IPS-18c (cell line): Measurements from ENCODE around the gene ZMYND8.
"Not testable (repeated sequence)": the region's sequence is repeated elsewhere in the genome, so short reads cannot be mapped to it uniquely, and the experiment has no call there.

Experiments used
- H3K4me3 ChIP-seq: 2 replicates; pipeline ENCODE4 v1.7.0; 2013; ENCODE audit warnings: low read depth, mild to moderate bottlenecking, low read length, moderate library complexity; ENCODE audit not compliant: insufficient read depth
- H3K9me3 ChIP-seq: one replicate; pipeline ENCODE4 v1.6.1; 2013; ENCODE audit warnings: mild to moderate bottlenecking, low read length, moderate library complexity; ENCODE audit not compliant: control insufficient read depth, insufficient read depth

The ZMYND8 gene

DNA sequence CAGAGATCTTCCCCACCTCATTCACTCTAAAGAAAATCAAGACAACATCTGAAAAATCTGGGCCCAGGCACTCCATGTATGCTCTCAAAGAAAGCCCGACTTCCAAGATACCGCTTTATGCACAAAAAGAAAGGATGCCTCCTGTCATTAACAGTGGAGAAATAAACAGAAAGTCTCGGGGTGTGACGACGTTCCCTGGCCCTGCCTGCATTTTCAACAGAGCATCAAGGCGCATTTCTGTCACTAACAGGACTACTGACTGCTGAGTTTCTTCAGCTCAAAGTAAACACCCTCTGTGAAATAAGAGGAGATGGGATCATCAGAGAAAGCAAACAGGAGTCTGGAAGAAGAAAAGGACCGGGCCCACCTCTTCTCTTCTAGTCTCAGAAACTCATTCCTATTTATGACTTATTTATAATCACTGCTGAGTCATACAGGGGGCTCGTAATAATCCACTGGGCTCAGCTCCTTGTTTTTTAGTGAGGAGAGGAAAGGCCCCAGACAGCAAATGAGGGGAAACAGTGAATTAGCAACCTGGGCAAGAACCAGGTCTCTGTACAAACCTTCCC, 99.7 kb downstream of the ZMYND8 start:
- Histone ChIP-seq H3K4me3 (no peak overlapping the region), H3K9me3 (no peaks in the 10 kb centered on the region)

GRCh38 chr20:47253872-47254271, 102.6 kb downstream of the ZMYND8 start:
- H3K9me3 ChIP-seq: no peaks in the 10 kb centered on the region
- no peak overlapping the region for H3K4me3 ChIP-seq

GRCh38 chr20:47252879-47253307, 103.6 kb downstream of the ZMYND8 start:
- no peak overlapping the region for H3K4me3 ChIP-seq
- H3K9me3 ChIP-seq: no peaks in the 10 kb centered on the region

GRCh38 chr20:47251154-47252020, 105.1 kb downstream of the ZMYND8 start:
- no peaks in the 10 kb centered on the region for H3K9me3 ChIP-seq
- no peak overlapping the region for H3K4me3 ChIP-seq

DNA sequence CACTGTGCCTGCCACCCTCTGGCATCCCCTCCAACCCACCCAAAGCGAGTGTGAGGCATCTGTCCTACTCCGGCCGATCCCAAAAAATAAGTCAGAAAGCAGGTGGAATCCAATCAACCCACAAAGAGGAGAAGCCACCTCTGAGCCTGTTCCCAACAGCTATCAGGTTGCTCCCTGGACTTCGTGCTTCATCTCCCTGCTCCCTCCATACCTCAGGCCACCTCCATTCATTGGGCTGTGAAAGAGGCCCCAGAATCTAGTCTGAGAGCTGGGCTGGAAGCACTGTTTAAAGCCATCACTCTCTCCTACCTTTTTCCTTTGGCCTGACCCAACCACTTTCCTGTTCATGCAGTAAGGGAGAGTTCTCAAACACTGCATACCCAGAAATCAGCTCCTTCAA, 106.1 kb downstream of the ZMYND8 start:
- H3K9me3 ChIP-seq: no peaks in the 10 kb centered on the region
- no peak overlapping the region for H3K4me3 ChIP-seq

GRCh38 chr20:47249913-47250312, 106.6 kb downstream of the ZMYND8 start:
- Histone ChIP-seq H3K4me3 (no peak overlapping the region; the same call in 1 of the 2 replicates), H3K9me3 (no peaks in the 10 kb centered on the region)

- Histone ChIP-seq H3K9me3 (no peaks in the 10 kb centered on the region), H3K4me3 (no peak overlapping the region)
These were observed 108.0 kb downstream of the ZMYND8 start for GRCh38 chr20:47248448-47248966.

DNA sequence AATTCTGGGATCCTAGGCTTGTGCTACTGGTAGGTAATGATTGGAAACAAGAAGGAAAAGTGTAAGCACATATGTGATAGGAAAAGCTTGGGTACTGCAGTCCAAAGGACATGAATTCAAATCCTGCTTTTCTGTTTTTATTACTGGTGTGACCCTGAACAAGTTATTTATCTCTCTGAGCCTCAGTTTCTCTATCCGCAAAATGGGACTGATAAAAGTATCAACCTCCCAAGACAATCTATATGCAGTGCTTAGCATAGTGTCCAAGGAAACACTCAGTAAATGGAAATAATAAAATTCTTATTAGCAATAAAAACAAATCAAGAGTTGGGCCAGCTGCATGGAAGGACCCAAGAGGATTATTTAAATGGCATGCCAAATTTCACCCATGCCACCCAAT, 108.5 kb downstream of the ZMYND8 start:
- no peak overlapping the region for H3K4me3 ChIP-seq
- H3K9me3 ChIP-seq: no peaks in the 10 kb centered on the region

DNA sequence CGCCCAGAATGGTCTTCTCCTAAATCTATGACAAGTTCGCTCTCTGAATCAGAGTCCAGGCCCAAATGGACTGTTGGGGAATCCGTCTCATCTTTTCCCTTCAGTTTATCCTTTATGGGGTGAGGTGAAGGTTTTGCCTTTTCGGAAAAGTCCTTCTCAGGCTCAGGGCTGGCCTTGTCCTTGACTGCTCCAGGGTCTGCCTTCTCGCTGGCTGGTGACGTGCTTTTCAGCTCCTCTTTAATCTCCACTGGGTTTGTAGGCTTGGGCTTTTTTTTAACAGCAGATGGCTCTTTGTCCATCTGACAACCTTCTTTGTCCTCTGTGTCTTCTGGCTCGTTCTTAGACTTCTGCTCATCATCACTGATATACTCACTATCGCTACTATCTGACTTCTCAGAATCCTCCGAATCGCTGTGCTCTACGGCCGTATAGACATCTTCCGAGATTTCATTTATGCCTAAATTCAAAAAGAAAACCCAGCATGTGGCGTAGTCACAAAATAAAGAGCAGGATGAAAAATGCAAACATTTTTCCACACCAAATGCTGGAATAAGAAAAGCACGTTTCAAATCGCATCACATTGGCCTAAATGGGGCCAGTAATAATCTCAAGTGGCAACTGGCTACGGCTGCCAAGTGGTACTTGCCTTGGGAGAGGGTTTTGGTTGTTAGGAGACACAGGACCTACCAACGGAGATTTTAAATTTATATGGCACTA, 110.3 kb downstream of the ZMYND8 start:
- Histone ChIP-seq H3K4me3 (no peak overlapping the region), H3K9me3 (no peaks in the 10 kb centered on the region)

DNA sequence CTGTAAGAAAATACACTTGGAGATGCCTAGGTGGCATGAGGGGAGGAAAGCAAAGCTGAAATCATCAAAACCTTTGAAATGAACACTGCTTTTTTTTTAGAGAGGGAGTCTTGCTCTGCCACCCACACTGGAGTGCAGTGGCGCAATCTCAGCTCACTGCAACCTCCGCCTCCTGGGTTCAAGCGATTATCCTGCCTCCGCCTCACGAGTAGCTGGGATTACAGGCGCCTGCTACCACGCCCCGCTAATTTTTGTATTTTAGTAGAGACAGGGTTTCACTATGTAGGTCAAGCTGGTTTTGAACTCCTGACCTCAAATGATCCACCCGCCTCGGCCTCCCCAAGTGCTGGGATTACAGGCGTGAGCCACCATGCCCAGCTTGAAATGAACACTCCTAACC, 111.3 kb downstream of the ZMYND8 start:
- H3K9me3 ChIP-seq, H3K4me3 ChIP-seq: not testable (repeated sequence)

DNA sequence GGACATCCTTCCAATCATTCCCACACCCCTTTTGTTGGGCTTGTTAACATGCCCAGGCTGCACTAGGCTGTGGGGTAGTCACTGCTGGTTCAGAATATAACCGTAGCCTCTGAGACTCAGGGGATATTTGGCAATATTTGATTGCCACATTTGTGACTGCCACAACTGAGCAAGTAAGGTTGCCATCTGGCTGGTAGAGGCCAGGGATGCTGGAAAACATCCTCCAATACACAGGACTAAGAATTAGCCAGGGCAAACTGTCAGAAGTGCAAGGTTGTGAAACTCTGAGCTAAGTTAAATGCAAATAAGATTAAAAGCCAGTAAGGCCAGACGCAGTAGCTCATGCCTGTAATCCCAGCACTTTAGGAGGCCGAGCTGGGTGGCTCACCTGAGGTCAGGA, 112.0 kb downstream of the ZMYND8 start:
- Histone ChIP-seq H3K9me3 (no peaks in the 10 kb centered on the region), H3K4me3 (no peak overlapping the region)

DNA sequence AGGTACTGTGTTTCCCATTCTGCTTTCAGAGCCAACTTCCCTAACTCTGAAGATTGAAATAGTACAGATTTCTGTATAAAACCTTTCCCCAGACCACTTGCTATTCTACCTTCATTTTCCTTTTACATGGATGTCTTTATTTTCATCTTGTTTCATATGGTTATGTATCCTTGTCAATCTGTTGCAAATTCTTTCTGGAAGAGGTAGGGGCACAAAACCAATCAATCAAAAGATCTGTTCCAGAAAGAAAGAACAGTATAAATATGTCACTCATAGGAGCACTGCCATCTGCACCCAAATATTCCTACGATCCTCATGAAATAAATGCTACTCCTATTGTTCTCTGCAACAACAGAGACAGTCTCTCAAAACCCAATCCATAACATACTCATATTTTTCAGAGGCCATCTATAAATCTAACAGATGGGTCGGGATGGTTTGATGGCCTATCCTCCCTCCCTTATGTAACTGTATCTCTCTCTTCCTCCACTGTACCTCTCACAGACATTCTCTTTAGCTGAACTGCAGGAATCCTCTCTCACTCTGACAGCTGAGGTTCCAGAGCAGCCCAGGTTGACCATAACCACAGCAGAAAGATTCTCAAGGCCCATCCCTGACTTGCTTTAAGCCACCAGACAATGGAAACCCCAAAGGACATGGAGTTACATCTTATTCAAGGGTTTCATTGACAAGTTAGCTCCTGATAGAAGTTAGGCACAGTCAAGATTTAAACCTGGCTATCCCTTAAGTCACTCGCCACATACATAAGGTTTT, 112.8 kb downstream of the ZMYND8 start:
- no peak overlapping the region for H3K4me3 ChIP-seq
- H3K9me3 ChIP-seq: no peaks in the 10 kb centered on the region

DNA sequence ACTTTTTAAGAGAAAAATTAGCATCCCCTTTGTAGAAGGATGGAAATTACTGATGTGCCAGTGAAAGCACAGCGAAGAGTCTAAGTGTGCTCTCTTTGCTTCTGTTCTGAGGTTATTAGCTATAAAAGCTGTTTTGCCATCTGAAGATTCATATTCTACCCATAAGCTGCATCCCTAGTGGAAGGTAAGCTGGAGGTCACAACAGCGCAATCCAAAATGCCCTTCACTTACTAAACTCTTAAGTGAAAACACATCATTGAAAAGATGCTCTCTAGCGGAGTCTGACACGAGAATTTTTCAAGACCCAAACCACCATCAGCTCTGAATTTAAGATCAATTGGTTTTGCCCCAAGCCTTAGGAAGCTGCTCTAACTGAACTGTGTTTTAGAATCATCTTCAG, 113.5 kb downstream of the ZMYND8 start:
- H3K4me3 ChIP-seq: no peak overlapping the region
- no peaks in the 10 kb centered on the region for H3K9me3 ChIP-seq

DNA sequence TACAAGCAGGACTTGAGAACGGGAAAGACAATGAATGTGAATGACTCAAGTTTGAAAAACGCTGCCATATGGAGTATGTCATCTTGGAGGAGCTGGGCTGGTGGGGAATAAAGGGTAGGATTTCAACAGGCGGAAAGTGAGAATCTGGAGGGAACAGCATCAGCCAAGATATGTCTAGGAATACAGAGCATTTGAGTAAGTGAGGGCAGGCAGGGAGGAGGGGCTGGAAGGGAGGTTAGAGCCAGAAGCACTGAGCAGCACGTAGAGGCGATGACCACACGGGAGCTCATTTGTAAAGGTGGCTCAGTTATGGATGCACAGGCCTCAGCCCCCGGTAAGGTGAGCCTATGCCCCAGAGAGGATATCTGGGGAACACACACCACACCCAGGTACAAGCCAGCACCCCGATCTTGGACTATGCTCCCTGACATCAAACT, 115.1 kb downstream of the ZMYND8 start:
- Histone ChIP-seq H3K4me3 (no peak overlapping the region), H3K9me3 (no peaks in the 10 kb centered on the region)

GRCh38 chr20:47240096-47240495, 116.4 kb downstream of the ZMYND8 start:
- H3K4me3 ChIP-seq, H3K9me3 ChIP-seq: not testable (repeated sequence)

- no peak overlapping the region for H3K4me3 ChIP-seq
- no peaks in the 10 kb centered on the region for H3K9me3 ChIP-seq
These were observed 116.8 kb downstream of the ZMYND8 start for GRCh38 chr20:47239719-47240067.
